HUES6 (cell line): ENCODE measurements around the gene MGME1.
"Not testable (repeated sequence)": the region's sequence is repeated elsewhere in the genome, so short reads cannot be mapped to it uniquely, and the experiment has no call there.

Experiments used
- H3K27ac ChIP-seq: 2 replicates; pipeline ENCODE4 v1.7.0; 2013; ENCODE audit warnings: low read depth, mild to moderate bottlenecking, low read length, inconsistent platforms
- H3K27me3 ChIP-seq: 2 replicates; pipeline ENCODE4 v1.6.1; 2013; ENCODE audit warnings: low read length; ENCODE audit not compliant: control insufficient read depth, insufficient read depth
- H3K36me3 ChIP-seq: 2 replicates; pipeline ENCODE4 v1.6.1; 2013; ENCODE audit warnings: low read length; ENCODE audit not compliant: control insufficient read depth, insufficient read depth
- H3K4me1 ChIP-seq: 2 replicates; pipeline ENCODE4 v1.6.1; 2013; ENCODE audit warnings: low read length; ENCODE audit not compliant: control insufficient read depth, insufficient read depth
- H3K4me3 ChIP-seq: 2 replicates; pipeline ENCODE4 v1.5.1; 2013; ENCODE audit warnings: low read depth, low read length
- H3K9ac ChIP-seq: one replicate; pipeline ENCODE4 v1.6.1; 2013; ENCODE audit warnings: mild to moderate bottlenecking, low read length
- H3K9me3 ChIP-seq: 2 replicates; pipeline ENCODE4 v1.6.1; 2013; ENCODE audit warnings: low read depth, low read length; ENCODE audit not compliant: control insufficient read depth, insufficient read depth

The MGME1 gene

DNA sequence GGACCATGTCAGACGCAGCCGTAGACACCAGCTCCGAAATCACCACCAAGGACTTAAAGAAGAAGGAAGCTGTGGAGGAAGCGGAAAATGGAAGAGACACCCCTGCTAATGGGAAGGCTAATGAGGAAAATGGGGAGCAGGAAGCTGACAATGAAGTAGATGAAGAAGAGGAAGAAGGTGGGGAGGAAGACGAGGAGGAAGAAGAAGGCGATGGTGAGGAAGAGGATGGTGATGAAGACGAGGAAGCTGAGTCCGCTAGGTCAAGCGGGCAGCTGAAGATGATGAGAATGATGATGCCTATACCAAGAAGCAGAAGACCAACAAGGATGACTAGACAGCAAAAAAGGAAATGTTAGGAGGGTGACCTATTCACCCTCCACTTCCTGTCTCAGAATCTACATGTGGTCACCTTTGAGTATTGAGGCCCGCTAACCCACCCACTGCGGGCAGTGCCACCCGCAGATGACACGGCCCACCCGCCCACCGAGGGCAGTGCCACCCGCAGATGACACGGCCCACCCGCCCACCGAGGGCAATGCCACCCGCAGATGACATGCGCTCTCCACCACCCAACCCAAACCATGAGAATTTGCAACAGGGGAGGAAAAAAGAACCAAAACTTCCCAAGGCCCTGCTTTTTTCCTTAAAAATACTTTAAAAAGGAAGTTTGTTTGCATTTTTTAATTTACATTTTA lies 43.3 kb downstream of the MGME1 start:
- H3K9ac ChIP-seq, result no peak overlapping the region
- H3K9me3 ChIP-seq, result no peaks in the 10 kb centered on the region
- no peak overlapping the region for H3K4me3 ChIP-seq
- H3K27ac ChIP-seq, result no peak overlapping the region
- no peaks in the 10 kb centered on the region for H3K27me3 ChIP-seq
- 0 out of 2 replicates have a peak, but pooled peaks cover 4% of the 10 kb centered on the region for H3K4me1 ChIP-seq
- H3K36me3 ChIP-seq, result no peaks in the 10 kb centered on the region

DNA sequence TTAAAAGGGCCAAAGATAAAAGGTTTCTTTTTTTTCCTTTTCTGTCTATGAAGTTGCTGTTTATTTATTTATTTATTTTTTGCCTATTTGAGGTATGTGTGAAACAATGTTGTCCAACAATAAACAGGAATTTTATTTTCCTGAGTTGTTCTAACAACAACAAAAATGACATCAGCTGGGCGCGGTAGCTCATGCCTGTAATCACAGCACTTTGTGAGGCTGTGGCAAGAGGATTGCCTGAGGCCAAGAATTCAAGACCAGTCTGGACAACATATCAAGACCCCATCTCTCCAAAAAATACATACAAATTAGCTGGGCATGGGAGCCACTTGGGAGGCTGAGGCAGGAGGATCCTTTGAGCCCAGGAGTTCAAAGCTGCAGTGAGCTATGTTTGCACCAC lies 44.1 kb downstream of the MGME1 start:
- no peak overlapping the region for H3K4me3 ChIP-seq
- no peaks in the 10 kb centered on the region for H3K4me1 ChIP-seq
- no peaks in the 10 kb centered on the region for H3K27me3 ChIP-seq
- no peaks in the 10 kb centered on the region for H3K36me3 ChIP-seq
- H3K9me3 ChIP-seq, result no peaks in the 10 kb centered on the region
- no peak overlapping the region for H3K27ac ChIP-seq
- H3K9ac ChIP-seq, result no peak overlapping the region

GRCh38 chr20:18014411-18014810 lies 45.6 kb downstream of the MGME1 start:
- H3K36me3 ChIP-seq, result no peaks in the 10 kb centered on the region
- no peaks in the 10 kb centered on the region for H3K4me1 ChIP-seq
- no peak overlapping the region for H3K4me3 ChIP-seq
- H3K9ac ChIP-seq, result no peak overlapping the region
- H3K9me3 ChIP-seq, result no peaks in the 10 kb centered on the region
- H3K27me3 ChIP-seq, result no peaks in the 10 kb centered on the region
- H3K27ac ChIP-seq, result no peak overlapping the region

GRCh38 chr20:18016772-18017171 lies 48.0 kb downstream of the MGME1 start:
- Histone ChIP-seq H3K9me3 (no peaks in the 10 kb centered on the region), H3K9ac (no peak overlapping the region), H3K36me3 (peaks cover 4% of the 10 kb centered on the region)

GRCh38 chr20:18018100-18018499 lies 49.3 kb downstream of the MGME1 start:
- Histone ChIP-seq H3K9ac (no peak overlapping the region), H3K27ac (no peak overlapping the region), H3K4me3 (no peak overlapping the region)

More at GRCh38 chr20:18016772-18017171, 48.0 kb downstream of the MGME1 start:
- Histone ChIP-seq H3K27me3 (no peaks in the 10 kb centered on the region), H3K4me3 (no peak overlapping the region), H3K4me1 (no peaks in the 10 kb centered on the region), H3K27ac (no peak overlapping the region)

DNA sequence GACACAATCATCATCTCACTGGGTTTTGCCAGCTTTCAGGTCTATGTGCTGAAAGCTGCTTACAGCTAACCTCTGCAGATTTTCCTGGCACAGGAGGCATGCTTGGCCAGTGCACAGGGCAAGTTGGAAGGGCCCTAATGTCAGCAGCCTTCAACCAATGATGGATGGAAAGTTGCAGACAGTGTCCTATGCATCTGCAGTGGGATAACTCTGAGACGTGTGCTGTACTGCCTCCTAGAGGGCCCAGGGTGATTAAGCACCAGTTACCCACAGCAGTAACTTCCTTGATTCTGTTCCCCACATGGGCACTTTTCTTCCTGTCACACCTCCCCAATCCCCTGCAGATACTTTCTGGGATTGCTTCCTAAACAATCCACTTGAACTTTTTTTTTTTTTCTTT lies 50.2 kb downstream of the MGME1 start:
- Histone ChIP-seq H3K9ac (no peak overlapping the region), H3K4me3 (no peak overlapping the region), H3K36me3 (peaks cover 22% of the 10 kb centered on the region), H3K4me1 (no peaks in the 10 kb centered on the region), H3K9me3 (peaks cover 4% of the 10 kb centered on the region; the same call in 1 of the 2 replicates), H3K27ac (no peak overlapping the region), H3K27me3 (no peaks in the 10 kb centered on the region)

More at GRCh38 chr20:18018100-18018499, 49.3 kb downstream of the MGME1 start:
- no peaks in the 10 kb centered on the region for H3K27me3 ChIP-seq
- no peaks in the 10 kb centered on the region for H3K4me1 ChIP-seq
- H3K9me3 ChIP-seq, result peaks cover 2% of the 10 kb centered on the region; the same call in 1 of the 2 replicates
- peaks cover 17% of the 10 kb centered on the region for H3K36me3 ChIP-seq

GRCh38 chr20:18020931-18021330 lies 52.1 kb downstream of the MGME1 start:
- Histone ChIP-seq H3K27ac (no peak overlapping the region), H3K4me3 (no peak overlapping the region), H3K9ac (no peak overlapping the region), H3K9me3 (peaks cover 4% of the 10 kb centered on the region; the same call in 1 of the 2 replicates), H3K4me1 (no peaks in the 10 kb centered on the region), H3K27me3 (no peaks in the 10 kb centered on the region), H3K36me3 (peaks cover 26% of the 10 kb centered on the region)

- Histone ChIP-seq H3K27ac (no peak overlapping the region), H3K4me1 (no peaks in the 10 kb centered on the region), H3K9ac (no peak overlapping the region), H3K9me3 (peaks cover 4% of the 10 kb centered on the region; the same call in 1 of the 2 replicates), H3K4me3 (no peak overlapping the region), H3K36me3 (peaks cover 26% of the 10 kb centered on the region), H3K27me3 (no peaks in the 10 kb centered on the region)
Measured at GRCh38 chr20:18024606-18025127, 55.8 kb downstream of the MGME1 start.

- peaks cover 20% of the 10 kb centered on the region for H3K36me3 ChIP-seq
- H3K9me3 ChIP-seq, H3K4me1 ChIP-seq, H3K9ac ChIP-seq, H3K27ac ChIP-seq, H3K27me3 ChIP-seq, H3K4me3 ChIP-seq: not testable (repeated sequence)
Measured at GRCh38 chr20:18027011-18027410, 58.2 kb downstream of the MGME1 start.

GRCh38 chr20:18030020-18030419 lies 61.2 kb downstream of the MGME1 start:
- Histone ChIP-seq H3K27ac (no peak overlapping the region), H3K9me3 (no peaks in the 10 kb centered on the region), H3K9ac (no peak overlapping the region), H3K27me3 (no peaks in the 10 kb centered on the region), H3K4me3 (no peak overlapping the region), H3K4me1 (peaks cover 7% of the 10 kb centered on the region; the same call in 1 of the 2 replicates), H3K36me3 (no peaks in the 10 kb centered on the region; the same call in 1 of the 2 replicates)

- Histone ChIP-seq H3K4me1 (peaks cover 7% of the 10 kb centered on the region; the same call in 1 of the 2 replicates), H3K9ac (no peak overlapping the region), H3K36me3 (no peaks in the 10 kb centered on the region), H3K9me3 (no peaks in the 10 kb centered on the region), H3K27me3 (no peaks in the 10 kb centered on the region), H3K27ac (no peak overlapping the region), H3K4me3 (no peak overlapping the region)
Measured at GRCh38 chr20:18031050-18031449, 62.2 kb downstream of the MGME1 start.
